H9 (cell line): ENCODE results near the gene LMF2. TPM values are rescaled to one million over a fixed set of nuclear protein-coding genes. Genes with fewer than 3 reads are reported as not detected.

ENCODE experiments used
- DNase-seq: peaks from one replicate; pipeline ENCODE4 v3.0.0-alpha.2; 2017
- H2AFZ ChIP-seq: one replicate; pipeline ENCODE4 v1.6.1; 2013; ENCODE audit warnings: mild to moderate bottlenecking, low read length, control low read depth, moderate library complexity
- H2AK5ac ChIP-seq: 2 replicates; pipeline ENCODE4 v1.6.1; 2013; ENCODE audit warnings: low read length, control low read depth, mixed read lengths; ENCODE audit not compliant: insufficient read length
- H2BK120ac ChIP-seq: one replicate; pipeline ENCODE4 v1.6.1; 2013; ENCODE audit warnings: low read depth, mild to moderate bottlenecking, low read length, control low read depth, inconsistent platforms; ENCODE audit not compliant: poor library complexity, severe bottlenecking
- H2BK12ac ChIP-seq: 2 replicates; pipeline ENCODE4 v1.6.1; 2013; ENCODE audit warnings: low read length, control low read depth, mixed read lengths, low read depth; ENCODE audit not compliant: insufficient read length
- H2BK15ac ChIP-seq: 2 replicates; pipeline ENCODE4 v1.6.1; 2013; ENCODE audit warnings: low read depth, low read length, control low read depth
- H2BK20ac ChIP-seq: one replicate; pipeline ENCODE4 v1.6.1; 2013; ENCODE audit warnings: low read depth, mild to moderate bottlenecking, low read length, control low read depth, inconsistent platforms; ENCODE audit not compliant: poor library complexity, severe bottlenecking
- H2BK5ac ChIP-seq: 2 replicates; pipeline ENCODE4 v1.6.1; 2013; ENCODE audit warnings: low read length, control low read depth, mixed read lengths; ENCODE audit not compliant: insufficient read length
- H3K14ac ChIP-seq: 2 replicates; pipeline ENCODE4 v1.6.1; 2013; ENCODE audit warnings: low read length, control low read depth; ENCODE audit not compliant: insufficient read depth
- H3K18ac ChIP-seq: 2 replicates; pipeline ENCODE4 v1.6.1; 2013; ENCODE audit warnings: low read depth, mild to moderate bottlenecking, mixed read lengths, low read length, control low read depth; ENCODE audit not compliant: insufficient read length
- H3K23ac ChIP-seq: 2 replicates; pipeline ENCODE4 v1.6.1; 2013; ENCODE audit warnings: low read length, control low read depth, mixed read lengths, low read depth; ENCODE audit not compliant: insufficient read length
- H3K23me2 ChIP-seq: 2 replicates; pipeline ENCODE4 v1.6.1; 2013; ENCODE audit warnings: low read depth, mild to moderate bottlenecking, mixed read lengths, low read length, control low read depth; ENCODE audit not compliant: insufficient read length, poor library complexity, severe bottlenecking
- H3K27ac ChIP-seq: 2 replicates; pipeline ENCODE4 v1.5.1; 2013; ENCODE audit warnings: low read length, control low read depth, mixed read lengths, low read depth; ENCODE audit not compliant: insufficient read length
- H3K27me3 ChIP-seq: 2 replicates; pipeline ENCODE4 v1.6.1; 2013; ENCODE audit warnings: low read length, control low read depth, inconsistent platforms; ENCODE audit not compliant: insufficient read depth
- H3K4ac ChIP-seq: 2 replicates; pipeline ENCODE4 v1.6.1; 2013; ENCODE audit warnings: low read depth, mild to moderate bottlenecking, control low read depth, inconsistent platforms, low read length, moderate library complexity
- H3K4me1 ChIP-seq: 2 replicates; pipeline ENCODE4 v1.6.1; 2013; ENCODE audit warnings: low read length, control low read depth, inconsistent platforms; ENCODE audit not compliant: insufficient read depth
- H3K4me2 ChIP-seq: 2 replicates; pipeline ENCODE4 v1.6.1; 2013; ENCODE audit warnings: low read length, control low read depth, mixed read lengths; ENCODE audit not compliant: insufficient read length, insufficient read depth
- H3K56ac ChIP-seq: 2 replicates; pipeline ENCODE4 v1.6.1; 2013; ENCODE audit warnings: low read depth, mild to moderate bottlenecking, mixed read lengths, low read length, control low read depth; ENCODE audit not compliant: insufficient read length
- H3K79me1 ChIP-seq: 2 replicates; pipeline ENCODE4 v1.6.1; 2013; ENCODE audit warnings: low read depth, mild to moderate bottlenecking, moderate library complexity, low read length, control low read depth, inconsistent platforms; ENCODE audit not compliant: insufficient read depth, poor library complexity, severe bottlenecking
- H3K79me2 ChIP-seq: 2 replicates; pipeline ENCODE4 v1.6.1; 2013; ENCODE audit warnings: low read length, control low read depth, inconsistent platforms; ENCODE audit not compliant: insufficient read depth
- H3K9ac ChIP-seq: 2 replicates; pipeline ENCODE4 v1.6.1; 2013; ENCODE audit warnings: low read length, control low read depth, mixed read lengths; ENCODE audit not compliant: insufficient read length; ENCODE audit errors: extremely low read depth
- H3K9me3 ChIP-seq: one replicate; pipeline ENCODE4 v1.6.1; 2013; ENCODE audit warnings: low read depth, low read length, inconsistent platforms; ENCODE audit not compliant: control insufficient read depth
- H3T11ph ChIP-seq: one replicate; pipeline ENCODE4 v1.6.1; 2013; ENCODE audit warnings: mild to moderate bottlenecking, low read length, control low read depth, inconsistent platforms
- H4K20me1 ChIP-seq: one replicate; pipeline ENCODE4 v1.6.1; 2013; ENCODE audit not compliant: control insufficient read depth, insufficient read length, insufficient read depth
- H4K5ac ChIP-seq: 2 replicates; pipeline ENCODE4 v1.6.1; 2013; ENCODE audit warnings: low read depth, mild to moderate bottlenecking, mixed read lengths, low read length, control low read depth; ENCODE audit not compliant: insufficient read length
- H4K8ac ChIP-seq: replicated peaks from 2 replicates; pipeline ENCODE4 v1.6.1; 2013; ENCODE audit warnings: low read length, control low read depth, mixed read lengths, low read depth; ENCODE audit not compliant: insufficient read length
- H4K91ac ChIP-seq: 2 replicates; pipeline ENCODE4 v1.6.1; 2013; ENCODE audit warnings: low read depth, mild to moderate bottlenecking, moderate library complexity, mixed read lengths, low read length, control low read depth; ENCODE audit not compliant: insufficient read length
- H3K27ac Mint-ChIP-seq, 3 experiments: 2 replicates in 2 of 3; 3 replicates in 1 of 3; pipeline ENCODE4 v1.8.0; 2020 to 2021; ENCODE audit warnings: mixed read lengths in 3 of 3, mild to moderate bottlenecking in 1 of 3, moderate library complexity in 1 of 3
- H3K27me3 Mint-ChIP-seq: 2 replicates; pipeline ENCODE4 v1.8.0; 2021; ENCODE audit warnings: low read depth, mild to moderate bottlenecking, moderate library complexity, mixed read lengths
- H3K36me3 Mint-ChIP-seq, 3 experiments: 2 replicates in 2 of 3; 3 replicates in 1 of 3; pipeline ENCODE4 v1.8.0; 2020 to 2021; ENCODE audit warnings: low read depth in 3 of 3, mixed read lengths in 3 of 3; ENCODE audit not compliant: insufficient read depth in 1 of 3
- H3K4me1 Mint-ChIP-seq, 2 experiments: 2 replicates each; pipeline ENCODE4 v1.8.0; 2020; ENCODE audit warnings: mixed read lengths in 2 of 2
- H3K4me3 Mint-ChIP-seq, 2 experiments: 2 replicates in 1 of 2; 3 replicates in 1 of 2; pipeline ENCODE4 v1.8.0; 2020 to 2021; ENCODE audit warnings: mild to moderate bottlenecking in 2 of 2, mixed read lengths in 2 of 2, moderate library complexity in 1 of 2
- H3K9me3 Mint-ChIP-seq, 2 experiments: 2 replicates in 1 of 2; 3 replicates in 1 of 2; pipeline ENCODE4 v1.8.0; 2020; ENCODE audit warnings: mild to moderate bottlenecking in 2 of 2, mixed read lengths in 2 of 2, moderate library complexity in 1 of 2
- CTCF ChIP-seq: fragments of 200-600 bp; sonication (generic); conservative IDR thresholded peaks from 3 replicates; pipeline ENCODE4 v1.8.0; 2021; ENCODE audit warnings: antibody characterized with exemption, mild to moderate bottlenecking
- WGBS: extraction: QIAGEN DNeasy Blood & Tissue Kit; methylation state at CpG from one replicate; pipeline ENCODE4 v1.1.7; 2013; ENCODE audit warnings: missing lambda C conversion rate, low lambda C conversion rate, mixed read lengths; ENCODE audit not compliant: insufficient read length; ENCODE audit errors: extremely low coverage; 5-methylcytosine and 5-hydroxymethylcytosine counted together
- total RNA-seq: library from RNA; stranded (reverse); gene quantifications from 2 replicates; pipeline ENCODE4 v1.2.1, GENCODE V29; 2021

The LMF2 gene
- total RNA-seq, 1 experiment from 2014 or later = 43.6 TPM

GRCh38 chr22:50498322-50498890 is 9.1 kb downstream of the LMF2 start:
- H2BK5ac ChIP-seq = no peak overlapping the region
- no peaks in the 10 kb centered on the region for H3K4me1 ChIP-seq
- no peak overlapping the region for H2BK12ac ChIP-seq
- TF ChIP-seq CTCF = peak; percentile 83
- DNase-seq = peak; percentile 82
- no peak overlapping the region for H3T11ph ChIP-seq
- H3K23me2 ChIP-seq = no peaks in the 10 kb centered on the region
- H3K79me2 ChIP-seq = no peaks in the 10 kb centered on the region
- no CpG with 5 or more reads among the region's 13 CpGs for WGBS
- no peaks in the 10 kb centered on the region for H4K20me1 ChIP-seq
- H4K91ac ChIP-seq = no peak overlapping the region
- H3K27ac ChIP-seq = no peak overlapping the region
- H3K79me1 ChIP-seq = no peaks in the 10 kb centered on the region
- H2BK120ac ChIP-seq = no peak overlapping the region
- H4K5ac ChIP-seq = no peak overlapping the region
- H3K56ac ChIP-seq = no peak overlapping the region
- no peak overlapping the region for H3K14ac ChIP-seq
- H3K4ac ChIP-seq = no peak overlapping the region
- no peak overlapping the region for H3K4me2 ChIP-seq
- H2AK5ac ChIP-seq = no peak overlapping the region
- no peaks in the 10 kb centered on the region for H3K9me3 ChIP-seq
- Mint-ChIP-seq H3K4me3 (no peak overlapping the region), H3K27me3 (peaks cover 14% of the 10 kb centered on the region), H3K36me3 (peaks cover 0 to 3% (median 0%) of the 10 kb centered on the region in 3 experiments; a peak in 2 of 7 replicates), H3K9me3 (no peaks in the 10 kb centered on the region; a peak in 1 of 5 replicates), H3K4me1 (peaks cover 5 to 6% of the 10 kb centered on the region in 2 experiments), H3K27ac (peak overlapping the region in 1 of 3 experiments; percentile 37; a peak in 2 of 7 replicates)
- H2AFZ ChIP-seq = no peak overlapping the region
- H3K9ac ChIP-seq = no peak overlapping the region
- no peak overlapping the region for H4K8ac ChIP-seq
- no peak overlapping the region for H3K18ac ChIP-seq
- no peak overlapping the region for H2BK20ac ChIP-seq
- H3K23ac ChIP-seq = no peak overlapping the region
- H3K27me3 ChIP-seq = no peaks in the 10 kb centered on the region
- H2BK15ac ChIP-seq = no peak overlapping the region
